Measurements from ENCODE around the gene TMC4.
A peak's percentile ranks its signal among the peaks of the same experiment; 100 is the strongest.
"Not testable (repeated sequence)": the region's sequence is repeated elsewhere in the genome, so short reads cannot be mapped to it uniquely, and the experiment has no call there.

The TMC4 gene

GRCh38 chr19:54178581-54179261 is 5.8 kb upstream of the TMC4 start:
- no peak overlapping the region for H3K9ac ChIP-seq (ENCODE audit: low read depth, low read length)
- H3K27ac ChIP-seq (ENCODE audit: low read depth, low read length): no peak overlapping the region
- H3K4me3 ChIP-seq (ENCODE audit: low read depth, low read length): no peak overlapping the region
- peaks cover 10% of the 10 kb centered on the region; the same call in 1 of the 2 replicates for H3K4me1 ChIP-seq (ENCODE audit: control insufficient read depth, insufficient read depth, low read length)
- H3K9me3 ChIP-seq (ENCODE audit: control insufficient read depth, insufficient read depth, low read length): no peaks in the 10 kb centered on the region
- peaks cover 25% of the 10 kb centered on the region for H3K36me3 ChIP-seq (ENCODE audit: control insufficient read depth, insufficient read depth, low read length)
- H3K27me3 ChIP-seq (ENCODE audit: control insufficient read depth, insufficient read depth, low read length): no peaks in the 10 kb centered on the region

GRCh38 chr19:54173951-54174834 is 1.2 kb upstream of the TMC4 start:
- H3K27me3 ChIP-seq (ENCODE audit: control insufficient read depth, insufficient read depth, low read length): no peaks in the 10 kb centered on the region
- H3K9me3 ChIP-seq (ENCODE audit: control insufficient read depth, insufficient read depth, low read length): no peaks in the 10 kb centered on the region
- no peak overlapping the region for H3K4me3 ChIP-seq (ENCODE audit: low read depth, low read length)
- peaks cover 12% of the 10 kb centered on the region for H3K36me3 ChIP-seq (ENCODE audit: control insufficient read depth, insufficient read depth, low read length)
- no peak overlapping the region for H3K9ac ChIP-seq (ENCODE audit: low read depth, low read length)
- peak overlapping the region; percentile 42 for H3K27ac ChIP-seq (ENCODE audit: low read depth, low read length)
- H3K4me1 ChIP-seq (ENCODE audit: control insufficient read depth, insufficient read depth, low read length): peaks cover 13% of the 10 kb centered on the region

DNA sequence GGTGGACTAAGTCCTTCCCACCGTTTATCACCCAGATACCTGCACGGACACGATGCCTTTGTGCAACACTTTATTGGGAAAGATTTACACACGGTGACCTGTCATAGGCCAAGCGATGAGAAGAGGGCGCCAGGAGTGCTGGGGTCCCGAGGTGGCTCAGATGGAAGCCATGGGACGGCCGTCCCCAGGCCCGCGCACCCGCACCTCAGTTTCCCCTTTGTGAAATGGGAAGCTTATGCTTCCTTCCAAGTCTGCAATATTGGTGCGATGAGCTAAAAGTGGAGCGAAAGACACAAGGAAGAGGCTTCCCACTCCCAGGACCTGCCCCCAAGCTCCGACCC is 369 bp upstream of the TMC4 start:
- peak overlapping the region; percentile 42 for H3K27ac ChIP-seq (ENCODE audit: low read depth, low read length)
- peaks cover 10% of the 10 kb centered on the region for H3K4me1 ChIP-seq (ENCODE audit: control insufficient read depth, insufficient read depth, low read length)
- no peak overlapping the region for H3K9ac ChIP-seq (ENCODE audit: low read depth, low read length)
- H3K36me3 ChIP-seq (ENCODE audit: control insufficient read depth, insufficient read depth, low read length): peaks cover 10% of the 10 kb centered on the region
- no peaks in the 10 kb centered on the region for H3K27me3 ChIP-seq (ENCODE audit: control insufficient read depth, insufficient read depth, low read length)
- H3K9me3 ChIP-seq (ENCODE audit: control insufficient read depth, insufficient read depth, low read length): no peaks in the 10 kb centered on the region
- no peak overlapping the region; the same call in 1 of the 2 replicates for H3K4me3 ChIP-seq (ENCODE audit: low read depth, low read length)

DNA sequence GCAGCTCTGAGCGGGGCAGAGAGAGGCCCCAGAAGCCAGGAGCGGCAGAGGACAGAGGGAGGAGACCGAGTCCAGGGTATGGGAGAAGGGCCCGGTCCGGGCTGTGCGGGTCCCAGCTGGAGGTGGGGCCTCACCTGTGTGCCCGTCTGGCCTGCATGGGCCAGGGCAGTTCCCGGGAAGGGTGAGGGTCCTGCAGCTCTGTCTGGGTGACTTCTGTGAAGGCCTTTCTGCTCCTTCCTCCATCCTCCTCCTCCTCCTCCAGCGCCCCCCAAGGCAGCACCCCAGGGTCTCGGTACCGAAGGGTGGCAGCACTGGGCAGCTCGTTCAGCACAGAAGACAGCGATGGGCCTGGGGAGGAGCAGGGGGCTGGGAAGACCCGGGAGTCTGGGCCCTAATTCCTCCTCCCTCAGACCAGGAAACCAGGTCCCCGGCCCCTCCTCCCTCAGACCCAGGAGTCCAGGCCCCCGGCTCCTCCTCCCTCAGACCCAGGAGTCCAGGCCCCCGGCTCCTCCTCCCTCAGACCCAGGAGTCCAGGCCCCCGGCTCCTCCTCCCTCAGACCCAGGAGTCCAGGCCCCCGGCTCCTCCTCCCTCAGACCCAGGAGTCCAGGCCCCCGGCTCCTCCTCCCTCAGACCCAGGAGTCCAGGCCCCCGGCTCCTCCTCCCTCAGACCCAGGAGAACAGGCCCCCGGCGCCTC is 1.1 kb downstream of the TMC4 start:
- H3K9me3 ChIP-seq (ENCODE audit: control insufficient read depth, insufficient read depth, low read length); H3K4me3 ChIP-seq (ENCODE audit: low read depth, low read length); H3K27ac ChIP-seq (ENCODE audit: low read depth, low read length); H3K36me3 ChIP-seq (ENCODE audit: control insufficient read depth, insufficient read depth, low read length); H3K9ac ChIP-seq (ENCODE audit: low read depth, low read length); H3K27me3 ChIP-seq (ENCODE audit: control insufficient read depth, insufficient read depth, low read length); H3K4me1 ChIP-seq (ENCODE audit: control insufficient read depth, insufficient read depth, low read length): not testable (repeated sequence)

- H3K27ac ChIP-seq (ENCODE audit: low read depth, low read length): no peak overlapping the region
- H3K27me3 ChIP-seq (ENCODE audit: control insufficient read depth, insufficient read depth, low read length): no peaks in the 10 kb centered on the region
- no peak overlapping the region for H3K4me3 ChIP-seq (ENCODE audit: low read depth, low read length)
- H3K9me3 ChIP-seq (ENCODE audit: control insufficient read depth, insufficient read depth, low read length): no peaks in the 10 kb centered on the region
- no peak overlapping the region for H3K9ac ChIP-seq (ENCODE audit: low read depth, low read length)
- no peaks in the 10 kb centered on the region for H3K36me3 ChIP-seq (ENCODE audit: control insufficient read depth, insufficient read depth, low read length)
- H3K4me1 ChIP-seq (ENCODE audit: control insufficient read depth, insufficient read depth, low read length): peaks cover 8% of the 10 kb centered on the region
Measured at GRCh38 chr19:54169149-54169740, 3.7 kb downstream of the TMC4 start.

- no peaks in the 10 kb centered on the region for H3K9me3 ChIP-seq (ENCODE audit: control insufficient read depth, insufficient read depth, low read length)
- no peaks in the 10 kb centered on the region for H3K36me3 ChIP-seq (ENCODE audit: control insufficient read depth, insufficient read depth, low read length)
- H3K9ac ChIP-seq (ENCODE audit: low read depth, low read length): no peak overlapping the region
- no peak overlapping the region for H3K4me3 ChIP-seq (ENCODE audit: low read depth, low read length)
- no peak overlapping the region for H3K27ac ChIP-seq (ENCODE audit: low read depth, low read length)
- H3K27me3 ChIP-seq (ENCODE audit: control insufficient read depth, insufficient read depth, low read length): peaks cover 4% of the 10 kb centered on the region
- peaks cover 6% of the 10 kb centered on the region for H3K4me1 ChIP-seq (ENCODE audit: control insufficient read depth, insufficient read depth, low read length)
Measured at GRCh38 chr19:54168174-54168917, 4.6 kb downstream of the TMC4 start.

- H3K9ac ChIP-seq (ENCODE audit: low read depth, low read length): no peak overlapping the region
- H3K36me3 ChIP-seq (ENCODE audit: control insufficient read depth, insufficient read depth, low read length): no peaks in the 10 kb centered on the region
- H3K9me3 ChIP-seq (ENCODE audit: control insufficient read depth, insufficient read depth, low read length): no peaks in the 10 kb centered on the region
- H3K4me3 ChIP-seq (ENCODE audit: low read depth, low read length): no peak overlapping the region
- H3K27ac ChIP-seq (ENCODE audit: low read depth, low read length): no peak overlapping the region
- peaks cover 6% of the 10 kb centered on the region for H3K27me3 ChIP-seq (ENCODE audit: control insufficient read depth, insufficient read depth, low read length)
- peaks cover 14% of the 10 kb centered on the region for H3K4me1 ChIP-seq (ENCODE audit: control insufficient read depth, insufficient read depth, low read length)
Measured at GRCh38 chr19:54165222-54165621, 7.7 kb downstream of the TMC4 start.

DNA sequence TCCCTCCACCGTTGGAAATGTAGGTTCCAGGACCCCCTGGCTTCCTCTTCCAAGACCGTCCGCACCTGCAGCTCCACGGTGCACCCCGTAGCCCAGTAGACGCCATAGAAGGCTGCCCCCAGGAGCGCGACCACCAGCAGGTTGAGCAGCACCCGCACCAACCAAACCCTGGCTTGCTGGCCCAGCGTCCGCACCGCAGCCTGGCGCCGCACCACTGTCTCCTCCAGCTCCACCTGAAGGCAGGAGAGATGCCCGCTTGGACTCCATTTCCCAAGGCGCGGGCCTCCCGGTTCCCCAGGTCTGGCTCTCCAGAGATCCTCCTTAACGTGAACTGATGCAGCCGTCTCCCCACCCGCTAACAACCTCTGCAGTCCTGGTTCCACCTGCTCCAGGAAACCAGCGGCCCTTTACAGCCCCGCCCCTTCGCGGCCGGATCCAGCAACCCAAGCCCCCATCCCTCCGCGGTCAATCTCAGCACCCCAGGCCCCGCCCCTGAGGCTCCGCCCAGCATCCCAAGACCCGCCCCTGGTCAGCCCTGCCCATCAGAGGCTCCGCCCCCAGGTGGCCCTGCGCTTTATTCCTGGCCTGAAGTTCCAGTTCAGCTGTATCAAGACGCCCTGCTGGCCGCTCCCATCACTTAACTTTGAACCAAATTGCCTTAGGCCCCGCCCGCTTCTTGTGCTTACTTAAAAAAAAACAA is 8.4 kb downstream of the TMC4 start:
- H3K27ac ChIP-seq (ENCODE audit: low read depth, low read length): no peak overlapping the region
- peak overlapping the region; percentile 62 for H3K4me3 ChIP-seq (ENCODE audit: low read depth, low read length)

GRCh38 chr19:54162884-54163283 is 10.1 kb downstream of the TMC4 start:
- H3K27ac ChIP-seq (ENCODE audit: low read depth, low read length): no peak overlapping the region
- peaks cover 6% of the 10 kb centered on the region for H3K27me3 ChIP-seq (ENCODE audit: control insufficient read depth, insufficient read depth, low read length)
- no peak overlapping the region for H3K9ac ChIP-seq (ENCODE audit: low read depth, low read length)
- H3K36me3 ChIP-seq (ENCODE audit: control insufficient read depth, insufficient read depth, low read length): peaks cover 3% of the 10 kb centered on the region; the same call in 1 of the 2 replicates
- H3K4me3 ChIP-seq (ENCODE audit: low read depth, low read length): peak overlapping the region; percentile 74
- H3K9me3 ChIP-seq (ENCODE audit: control insufficient read depth, insufficient read depth, low read length): no peaks in the 10 kb centered on the region
- peaks cover 14% of the 10 kb centered on the region; the same call in 1 of the 2 replicates for H3K4me1 ChIP-seq (ENCODE audit: control insufficient read depth, insufficient read depth, low read length)

More for the DNA sequence above, 8.4 kb downstream of the TMC4 start:
- Histone ChIP-seq H3K36me3 (ENCODE audit: control insufficient read depth, insufficient read depth, low read length) (no peaks in the 10 kb centered on the region), H3K9me3 (ENCODE audit: control insufficient read depth, insufficient read depth, low read length) (no peaks in the 10 kb centered on the region), H3K4me1 (ENCODE audit: control insufficient read depth, insufficient read depth, low read length) (peaks cover 14% of the 10 kb centered on the region), H3K9ac (ENCODE audit: low read depth, low read length) (no peak overlapping the region), H3K27me3 (ENCODE audit: control insufficient read depth, insufficient read depth, low read length) (peaks cover 6% of the 10 kb centered on the region)
